Lower leg skin (tissue), 4 donors: ENCODE results near the gene MCIDAS. TPM values are rescaled to one million over a fixed set of nuclear protein-coding genes. Genes with fewer than 3 reads are reported as not detected.

Source experiments
- DNase-seq, 2 donors: peaks; one replicate each; pipeline ENCODE4 v3.0.0-alpha.2; 2019; ENCODE audit warnings: low spot score in 2 of 2
- H3K4me3 ChIP-seq: fragments of 200-600 bp; sonication (generic); 2 replicates; pipeline ENCODE4 v1.5.1; 2017; ENCODE audit warnings: mild to moderate bottlenecking, low read depth; ENCODE audit not compliant: poor library complexity, severe bottlenecking
- CTCF ChIP-seq, 3 donors: fragments of 450-650 bp; IDR thresholded peaks; one replicate each; pipeline ENCODE4 v1.5.1; 2016; ENCODE audit warnings: antibody characterized with exemption in 3 of 3, mild to moderate bottlenecking in 3 of 3, moderate library complexity in 2 of 3
- POLR2A ChIP-seq, 2 donors: fragments of 450-650 bp; IDR thresholded peaks; one replicate each; pipeline ENCODE4 v1.6.1; 2016 to 2017; ENCODE audit warnings: antibody characterized with exemption in 2 of 2, mild to moderate bottlenecking in 1 of 2, moderate library complexity in 1 of 2
- WGBS, 2 donors: methylation state at CpG; one replicate each; pipeline ENCODE4 v1.1.5; 2018; 5-methylcytosine and 5-hydroxymethylcytosine counted together
- intact Hi-C: fragments of 100-400 bp; cut with DNase I; formaldehyde crosslinking; loops from one replicate; pipeline ENCODE4 v1.15.0; 2023; ENCODE audit warnings: low total_unique reads
- total RNA-seq, 4 donors: library from RNA; depleted of rRNA; stranded (reverse); fragments of >200 nt; gene quantifications; one replicate each; pipeline ENCODE4 v1.1.0, GENCODE V29; 2016

Gene MCIDAS
- total RNA-seq, 4 donors from 2014 or later = not detected

GRCh38 chr5:55231029-55231918, 4.2 kb upstream of the MCIDAS start:
- WGBS, 2 donors = 12 to 14% methylated on average over 29 to 35 of the region's 48 CpGs
- H3K4me3 ChIP-seq = no peak overlapping the region
- intact Hi-C loops = no loop called here
- DNase-seq = no peak
- TF ChIP-seq CTCF (IDR thresholded peaks at IDR 0.05) = no peak
- TF ChIP-seq POLR2A (IDR thresholded peaks at IDR 0.05) = no peak

GRCh38 chr5:55230086-55230629, 3.0 kb upstream of the MCIDAS start:
- H3K4me3 ChIP-seq = no peak overlapping the region
- intact Hi-C loops = no loop called here
- WGBS, 2 donors = 58 to 63% methylated on average over 8 of the region's 8 CpGs

GRCh38 chr5:55227664-55228430, 732 bp upstream of the MCIDAS start:
- WGBS, 2 donors = 12 to 15% methylated on average over 30 of the region's 30 CpGs
- DNase-seq = no peak
- intact Hi-C loops = no loop called here
- TF ChIP-seq POLR2A (IDR thresholded peaks at IDR 0.05) (no peak), CTCF (IDR thresholded peaks at IDR 0.05) (no peak)
- peak overlapping the region; percentile 25 for H3K4me3 ChIP-seq

More at GRCh38 chr5:55230086-55230629, 3.0 kb upstream of the MCIDAS start:
- TF ChIP-seq POLR2A (IDR thresholded peaks at IDR 0.05) = no peak
- no peak for DNase-seq

- intact Hi-C loops = no loop called here
- TF ChIP-seq POLR2A (IDR thresholded peaks at IDR 0.05) (no peak), CTCF (IDR thresholded peaks at IDR 0.05) (no peak)
- 6 to 66% methylated on average over 5 to 52 of the region's 54 CpGs for WGBS, 2 donors
- no peak for DNase-seq
- peak overlapping the region; percentile 25 for H3K4me3 ChIP-seq
Measured at GRCh38 chr5:55226027-55226933, 835 bp downstream of the MCIDAS start.

- intact Hi-C loops = no loop called here
- no peak overlapping the region for H3K4me3 ChIP-seq
- TF ChIP-seq CTCF (IDR thresholded peaks at IDR 0.05) (no peak), POLR2A (IDR thresholded peaks at IDR 0.05) (no peak)
- DNase-seq = no peak
Measured at GRCh38 chr5:55225346-55225745, 1.8 kb downstream of the MCIDAS start.
